C4-2B (cell line): ENCODE measurements around the gene GRIN1.

Source experiments
- ZFX ChIP-seq: fragments of 450-650 bp; IDR thresholded peaks from 2 replicates; pipeline ENCODE4 v1.6.1; 2017
- TF ChIP-seq, protein P1 (sequence below): fragments of 450-650 bp; conservative IDR thresholded peaks from 2 replicates; pipeline ENCODE4 v1.5.1; 2017; ENCODE audit warnings: mild to moderate bottlenecking

DNA sequence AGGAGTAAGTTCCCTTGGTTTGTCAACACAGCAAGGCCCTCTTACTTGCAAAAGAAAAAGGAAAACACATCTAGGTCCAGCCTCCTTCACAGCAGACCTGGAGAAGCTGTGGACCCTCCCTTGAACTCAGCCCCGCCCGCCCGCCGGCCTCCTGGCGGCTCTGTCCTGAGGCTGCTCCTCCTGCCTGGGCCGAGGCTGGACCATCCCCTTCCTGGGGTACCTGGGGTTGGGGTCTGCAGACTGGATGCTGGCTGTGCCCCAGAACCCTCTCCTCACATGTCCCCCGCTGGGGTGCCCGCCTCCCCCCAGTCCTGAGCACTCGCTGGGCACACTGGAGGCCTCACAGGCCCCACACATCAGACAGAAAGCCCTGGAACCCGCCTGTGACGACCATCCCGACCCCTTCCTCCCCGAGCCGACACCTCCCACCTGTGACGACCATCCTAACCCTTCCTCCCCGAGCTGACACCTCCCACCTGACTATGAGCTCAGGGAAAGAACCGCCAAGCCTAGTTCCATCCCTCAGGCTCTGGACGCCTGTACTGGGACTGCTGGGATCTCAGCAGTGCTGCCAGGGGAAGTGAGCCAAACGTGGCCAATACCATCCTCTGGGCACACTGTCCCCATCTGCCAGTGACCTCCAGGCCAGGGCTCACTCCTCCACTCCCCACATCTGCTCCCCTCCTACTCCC is 40.1 kb downstream of the GRIN1 start:
- TF ChIP-seq, protein P1, sequence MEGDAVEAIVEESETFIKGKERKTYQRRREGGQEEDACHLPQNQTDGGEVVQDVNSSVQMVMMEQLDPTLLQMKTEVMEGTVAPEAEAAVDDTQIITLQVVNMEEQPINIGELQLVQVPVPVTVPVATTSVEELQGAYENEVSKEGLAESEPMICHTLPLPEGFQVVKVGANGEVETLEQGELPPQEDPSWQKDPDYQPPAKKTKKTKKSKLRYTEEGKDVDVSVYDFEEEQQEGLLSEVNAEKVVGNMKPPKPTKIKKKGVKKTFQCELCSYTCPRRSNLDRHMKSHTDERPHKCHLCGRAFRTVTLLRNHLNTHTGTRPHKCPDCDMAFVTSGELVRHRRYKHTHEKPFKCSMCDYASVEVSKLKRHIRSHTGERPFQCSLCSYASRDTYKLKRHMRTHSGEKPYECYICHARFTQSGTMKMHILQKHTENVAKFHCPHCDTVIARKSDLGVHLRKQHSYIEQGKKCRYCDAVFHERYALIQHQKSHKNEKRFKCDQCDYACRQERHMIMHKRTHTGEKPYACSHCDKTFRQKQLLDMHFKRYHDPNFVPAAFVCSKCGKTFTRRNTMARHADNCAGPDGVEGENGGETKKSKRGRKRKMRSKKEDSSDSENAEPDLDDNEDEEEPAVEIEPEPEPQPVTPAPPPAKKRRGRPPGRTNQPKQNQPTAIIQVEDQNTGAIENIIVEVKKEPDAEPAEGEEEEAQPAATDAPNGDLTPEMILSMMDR: no peak
- no peak for TF ChIP-seq ZFX
